BJ (cell line): ENCODE data around the gene HRH3. TPM values are rescaled to one million over a fixed set of nuclear protein-coding genes. Genes with fewer than 3 reads are reported as not detected.

Experiments used
- CTCF ChIA-PET: fragments of 350-600 bp; formaldehyde crosslinking; extraction: SDS; loops from one replicate; lab custom pipeline; 2021; ENCODE audit warnings: antibody characterized with exemption, inconsistent platforms; lab: Yijun Ruan, JAX
- POLR2A ChIA-PET: fragments of 300-600 bp; sonication (Branson Sonifier 250); formaldehyde crosslinking; extraction: SDS; loops from one replicate; lab custom pipeline; 2021; ENCODE audit warnings: antibody characterized with exemption; lab: Charles Lee
- DNase-seq: peaks from one replicate; pipeline ENCODE4 v3.0.0-alpha.2; 2011; ENCODE audit warnings: low read depth
- H3K27me3 ChIP-seq: 2 replicates; pipeline ENCODE4 v1.6.0; 2011; ENCODE audit warnings: low read length; ENCODE audit not compliant: control insufficient read depth, insufficient read depth
- H3K36me3 ChIP-seq: 2 replicates; pipeline ENCODE4 v1.5.1; 2011; ENCODE audit warnings: low read length; ENCODE audit not compliant: control insufficient read depth, insufficient read depth
- H3K4me3 ChIP-seq: 2 replicates; pipeline ENCODE4 v1.5.1; 2011; ENCODE audit warnings: low read depth, mild to moderate bottlenecking, control low read depth, low read length
- CTCF ChIP-seq: IDR thresholded peaks from 2 replicates; pipeline ENCODE4 v1.5.1; 2011; ENCODE audit warnings: low read depth, mild to moderate bottlenecking, control low read depth, inconsistent platforms, low read length, moderate library complexity; ENCODE audit not compliant: insufficient read depth
- polyA plus RNA-seq: library from polyadenylated mRNA; depleted of rRNA; stranded (reverse); fragments of >200 nt; gene quantifications from 2 replicates; pipeline ENCODE4 v1.2.3, GENCODE V29; 2011

The HRH3 gene
- polyA plus RNA-seq, 1 experiment = not detected

- TF ChIP-seq CTCF = no peak
- Histone ChIP-seq H3K36me3 (peaks cover 36% of the 10 kb centered on the region), H3K27me3 (no peaks in the 10 kb centered on the region), H3K4me3 (no peak overlapping the region)
- ChIA-PET POLR2A (no interaction called here), CTCF (interaction anchor here (0.8 to 1.7 kb wide), 2 partner anchors 13 to 31 kb away, joined by 3 to 5 read pairs; no protein-coding TSS in a partner anchor)
- DNase-seq = no peak
Observed at GRCh38 chr20:62266851-62267250, 46.8 kb upstream of the HRH3 start.

- ChIA-PET POLR2A (no interaction called here), CTCF (interaction anchor here (1.7 kb wide), 1 partner anchor 13 kb away, joined by 5 read pairs; no protein-coding TSS in a partner anchor)
- H3K27me3 ChIP-seq = no peaks in the 10 kb centered on the region
- H3K36me3 ChIP-seq = peaks cover 36% of the 10 kb centered on the region
- TF ChIP-seq CTCF = no peak
- no peak overlapping the region for H3K4me3 ChIP-seq
- DNase-seq = no peak
Observed at GRCh38 chr20:62266340-62266739, 46.3 kb upstream of the HRH3 start.

- peaks cover 34% of the 10 kb centered on the region for H3K36me3 ChIP-seq
- no peak for TF ChIP-seq CTCF
- H3K4me3 ChIP-seq = no peak overlapping the region
- POLR2A ChIA-PET = no interaction called here
- no peaks in the 10 kb centered on the region for H3K27me3 ChIP-seq
- CTCF ChIA-PET = no interaction called here
- no peak for DNase-seq
Observed at GRCh38 chr20:62265365-62265764, 45.3 kb upstream of the HRH3 start.

GRCh38 chr20:62263396-62263795 is 43.3 kb upstream of the HRH3 start:
- ChIA-PET POLR2A (no interaction called here), CTCF (no interaction called here)
- no peak overlapping the region for H3K4me3 ChIP-seq
- DNase-seq = no peak
- no peak for TF ChIP-seq CTCF
- H3K27me3 ChIP-seq = no peaks in the 10 kb centered on the region
- peaks cover 33% of the 10 kb centered on the region for H3K36me3 ChIP-seq

- ChIA-PET POLR2A (no interaction called here), CTCF (no interaction called here)
- no peak for TF ChIP-seq CTCF
- Histone ChIP-seq H3K27me3 (no peaks in the 10 kb centered on the region), H3K36me3 (peaks cover 36% of the 10 kb centered on the region), H3K4me3 (no peak overlapping the region)
- no peak for DNase-seq
Observed at GRCh38 chr20:62262064-62262463, 42.0 kb upstream of the HRH3 start.
